Measurements from ENCODE around the gene MAN1C1.

DNA sequence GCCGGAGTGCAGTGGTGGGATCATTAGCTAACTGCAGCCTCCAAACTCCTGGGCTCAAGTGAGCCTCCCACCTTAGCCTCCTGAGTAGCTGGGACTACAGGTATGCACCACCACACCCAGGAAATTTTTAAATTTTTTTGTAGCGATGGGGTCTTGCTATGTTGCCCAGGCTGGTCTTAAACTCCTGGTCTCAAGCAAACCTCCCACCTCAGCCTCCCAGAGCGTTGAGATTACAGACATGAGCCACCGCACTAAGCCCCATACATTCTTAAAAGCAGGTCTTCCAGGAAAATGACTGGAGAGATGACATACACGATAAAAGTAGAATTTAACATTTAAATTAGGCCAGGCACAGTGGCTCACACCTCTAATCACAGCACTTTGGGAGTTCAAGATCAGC lies 216.6 kb downstream of the MAN1C1 start:
- TF ChIP-seq, protein P1, sequence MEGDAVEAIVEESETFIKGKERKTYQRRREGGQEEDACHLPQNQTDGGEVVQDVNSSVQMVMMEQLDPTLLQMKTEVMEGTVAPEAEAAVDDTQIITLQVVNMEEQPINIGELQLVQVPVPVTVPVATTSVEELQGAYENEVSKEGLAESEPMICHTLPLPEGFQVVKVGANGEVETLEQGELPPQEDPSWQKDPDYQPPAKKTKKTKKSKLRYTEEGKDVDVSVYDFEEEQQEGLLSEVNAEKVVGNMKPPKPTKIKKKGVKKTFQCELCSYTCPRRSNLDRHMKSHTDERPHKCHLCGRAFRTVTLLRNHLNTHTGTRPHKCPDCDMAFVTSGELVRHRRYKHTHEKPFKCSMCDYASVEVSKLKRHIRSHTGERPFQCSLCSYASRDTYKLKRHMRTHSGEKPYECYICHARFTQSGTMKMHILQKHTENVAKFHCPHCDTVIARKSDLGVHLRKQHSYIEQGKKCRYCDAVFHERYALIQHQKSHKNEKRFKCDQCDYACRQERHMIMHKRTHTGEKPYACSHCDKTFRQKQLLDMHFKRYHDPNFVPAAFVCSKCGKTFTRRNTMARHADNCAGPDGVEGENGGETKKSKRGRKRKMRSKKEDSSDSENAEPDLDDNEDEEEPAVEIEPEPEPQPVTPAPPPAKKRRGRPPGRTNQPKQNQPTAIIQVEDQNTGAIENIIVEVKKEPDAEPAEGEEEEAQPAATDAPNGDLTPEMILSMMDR (IDR thresholded peaks at IDR 0.05), result no peak
- no peak for TF ChIP-seq POLR2A (IDR thresholded peaks at IDR 0.05)

Measured in sigmoid colon (tissue), 3 donors.